Endothelial cell of umbilical vein (primary cell): ENCODE data around the gene MVB12B. TPM values are rescaled to one million over a fixed set of nuclear protein-coding genes. Genes with fewer than 3 reads are reported as not detected.

Source experiments
- BruUV-seq: library from RNA; stranded (reverse); fragments of 400-500 nt; replicated peaks from 2 replicates; lab custom pipeline; 2021; lab: Mats Ljungman, UMichigan
- CTCF ChIA-PET: fragments of 300-600, 350-600 bp; sonication (Branson Sonifier 250); formaldehyde crosslinking; loops from one replicate; lab custom pipeline; 2021; ENCODE audit warnings: antibody characterized with exemption, inconsistent platforms; lab: Charles Lee
- POLR2A ChIA-PET: fragments of 300-600, 350-600 bp; sonication (Branson Sonifier 250); formaldehyde crosslinking; loops from one replicate; lab custom pipeline; 2021; ENCODE audit warnings: antibody characterized with exemption, inconsistent platforms; lab: Charles Lee
- DNase-seq: peaks from one replicate; pipeline ENCODE4 v3.0.0-alpha.2; 2011; ENCODE audit warnings: low read depth, low spot score
- FAIRE-seq: peaks from 2 replicates; lab custom pipeline; 2011; peaks lifted over from hg19 to GRCh38; lab: Jason Lieb, UNC
- H2AFZ ChIP-seq: 2 replicates; pipeline ENCODE4 v1.6.0; 2012; ENCODE audit warnings: low read depth, low read length, control low read depth, inconsistent platforms
- H3K27ac ChIP-seq: 2 replicates; pipeline ENCODE4 v1.5.1; 2011; ENCODE audit warnings: low read depth, mild to moderate bottlenecking, control low read depth, low read length, moderate library complexity; ENCODE audit not compliant: insufficient read depth
- H3K27me3 ChIP-seq, 2 experiments: 2 replicates each; pipeline versions ENCODE4 v1.6.0 to v1.6.1; 2011; ENCODE audit warnings: low read length in 2 of 2, mixed read lengths in 1 of 2; ENCODE audit not compliant: control insufficient read depth in 2 of 2, insufficient read depth in 2 of 2
- H3K36me3 ChIP-seq, 2 experiments: 2 replicates in 1 of 2; 3 replicates in 1 of 2; pipeline ENCODE4 v1.5.1; 2011; ENCODE audit warnings: low read length in 2 of 2, mild to moderate bottlenecking in 1 of 2, moderate library complexity in 1 of 2; ENCODE audit not compliant: control insufficient read depth in 2 of 2, insufficient read depth in 2 of 2; ENCODE audit errors: extremely low read depth in 1 of 2
- H3K4me1 ChIP-seq: 3 replicates; pipeline ENCODE4 v1.5.1; 2011; ENCODE audit warnings: mild to moderate bottlenecking, low read length; ENCODE audit not compliant: control insufficient read depth, insufficient read depth; ENCODE audit errors: extremely low read depth
- H3K4me2 ChIP-seq: 2 replicates; pipeline ENCODE4 v1.6.1; 2011; ENCODE audit warnings: low read length, control low read depth, mixed read lengths; ENCODE audit not compliant: insufficient read depth
- H3K4me3 ChIP-seq, 3 experiments: fragments of 200-600 bp in 1 of 3; sonication (generic), shearing (Covaris generic) in 1 of 3; replicated peaks in 1 of 3; 2 replicates each; pipeline ENCODE4 v1.5.1; 2011 to 2016; ENCODE audit warnings: control low read depth in 3 of 3, low read length in 3 of 3, mild to moderate bottlenecking in 2 of 3, inconsistent platforms in 1 of 3, low read depth in 1 of 3, moderate library complexity in 1 of 3; ENCODE audit not compliant: insufficient read depth in 1 of 3
- H3K79me2 ChIP-seq: 2 replicates; pipeline ENCODE4 v1.6.0; 2012; ENCODE audit warnings: low read length, inconsistent platforms; ENCODE audit not compliant: control insufficient read depth, insufficient read depth
- H3K9ac ChIP-seq: replicated peaks from 2 replicates; pipeline ENCODE3; 2011; ENCODE audit warnings: low read length, control low read depth; ENCODE audit not compliant: insufficient read depth; ENCODE audit errors: extremely low read depth
- H3K9me1 ChIP-seq: replicated peaks from 3 replicates; pipeline ENCODE4 v1.6.0; 2011; ENCODE audit warnings: mild to moderate bottlenecking, low read length; ENCODE audit not compliant: control insufficient read depth, insufficient read depth; ENCODE audit errors: extremely low read depth
- H3K9me3 ChIP-seq: replicated peaks from 2 replicates; pipeline ENCODE4 v1.5.1; 2012; ENCODE audit warnings: low read length, inconsistent platforms; ENCODE audit not compliant: control insufficient read depth, insufficient read depth
- H4K20me1 ChIP-seq: replicated peaks from 2 replicates; pipeline ENCODE3; 2011; ENCODE audit warnings: mild to moderate bottlenecking, low read length; ENCODE audit not compliant: control insufficient read depth, insufficient read depth; ENCODE audit errors: extremely low read depth
- EZH2 ChIP-seq: IDR thresholded peaks from 2 replicates; pipeline ENCODE4 v1.6.1; 2012; ENCODE audit warnings: borderline replicate concordance, low read depth, mild to moderate bottlenecking, moderate library complexity, low read length, inconsistent platforms; ENCODE audit not compliant: severe bottlenecking
- GATA2 ChIP-seq: IDR thresholded peaks from 2 replicates; pipeline ENCODE4 v1.7.0; 2011; ENCODE audit warnings: low read depth, mild to moderate bottlenecking, moderate library complexity, mixed read lengths, low read length; ENCODE audit not compliant: insufficient read length, insufficient read depth
- JUN ChIP-seq: IDR thresholded peaks from 2 replicates; pipeline ENCODE4 v1.6.1; 2011; ENCODE audit warnings: borderline replicate concordance, low read depth; ENCODE audit not compliant: insufficient read length, insufficient read depth
- MAX ChIP-seq: IDR thresholded peaks from 2 replicates; pipeline ENCODE4 v1.6.1; 2011; ENCODE audit not compliant: insufficient read depth, insufficient read length
- MYC ChIP-seq: IDR thresholded peaks from one replicate; pipeline ENCODE4 v1.6.1; 2011; ENCODE audit warnings: mild to moderate bottlenecking, low read depth, low read length
- POLR2A ChIP-seq: IDR thresholded peaks from 2 replicates; pipeline ENCODE4 v1.6.1; 2012; ENCODE audit warnings: low read depth, mild to moderate bottlenecking, control low read depth, low read length
- POLR2AphosphoS5 ChIP-seq: IDR thresholded peaks from 2 replicates; pipeline ENCODE4 v1.6.1; 2012; ENCODE audit warnings: low read depth, mild to moderate bottlenecking, control low read depth, low read length, moderate library complexity; ENCODE audit not compliant: insufficient read depth
- dilution Hi-C: fragments of 300-500 bp; cut with MboI; formaldehyde crosslinking; loops from one replicate; pipeline ENCODE4 v1.15.0; 2019; ENCODE audit warnings: low sequenced_read_pairs; ENCODE audit not compliant: extremely low pct_ligation_motif_present
- intact Hi-C: fragments of 100-400 bp; cut with micrococcal nuclease; formaldehyde crosslinking; loops from one replicate; pipeline ENCODE4 v1.10.0; 2022
- polyA plus RNA-seq, 4 experiments: library from polyadenylated mRNA; depleted of rRNA in 3 of 4; stranded (reverse) in 3 of 4; unstranded in 1 of 4; fragments of >200 nt; gene quantifications; 2 replicates each; pipeline versions ENCODE4 v1.2.1 to v1.2.3, GENCODE V29; 2011 to 2012; ENCODE audit warnings: missing spikeins in 1 of 4
- total RNA-seq: library from RNA; stranded (reverse); gene quantifications from 2 replicates; pipeline ENCODE4 v1.2.3, GENCODE V29; 2021
- TF ChIP-seq, protein P1 (sequence below), 2 donors: IDR thresholded peaks; 1 replicate in 1 of 2; 2 replicates in 1 of 2; pipeline ENCODE4 v1.5.1; 2011; ENCODE audit warnings: low read length in 2 of 2, mild to moderate bottlenecking in 2 of 2, moderate library complexity in 2 of 2, control low read depth in 1 of 2, inconsistent platforms in 1 of 2, low read depth in 1 of 2; ENCODE audit not compliant: insufficient read depth in 1 of 2; ENCODE audit errors: extremely low read depth in 1 of 2

Gene MVB12B
- total and polyA plus RNA-seq, 2 donors (not counting 3 experiments of a cell fraction or from before 2014, with no cell fraction given), result 6.6 to 17.3 TPM

GRCh38 chr9:126450668-126451205 lies 124.1 kb downstream of the MVB12B start:
- Histone ChIP-seq H3K27ac (no peak overlapping the region), H3K36me3 (peaks cover 0 to 2% of the 10 kb centered on the region in 2 experiments), H3K4me3 (no peak overlapping the region), H3K4me1 (no peaks in the 10 kb centered on the region), H3K9me1 (no peaks in the 10 kb centered on the region), H3K9me3 (no peaks in the 10 kb centered on the region), H3K27me3 (no peaks in the 10 kb centered on the region), H2AFZ (no peak overlapping the region), H3K79me2 (no peaks in the 10 kb centered on the region), H3K4me2 (no peak overlapping the region), H3K9ac (no peak overlapping the region), H4K20me1 (no peaks in the 10 kb centered on the region)
- dilution Hi-C loops (no loop called here), intact Hi-C loops (no loop called here)
- ChIA-PET CTCF (interaction anchor here (1.2 to 1.3 kb wide), 2 partner anchors 41 to 52 kb away, joined by 3 to 5 read pairs; no protein-coding TSS in a partner anchor), POLR2A (no interaction called here)
- TF ChIP-seq POLR2AphosphoS5 (no peak), EZH2 (no peak), MYC (no peak), MAX (no peak), POLR2A (no peak), GATA2 (no peak), JUN (no peak)
- TF ChIP-seq, protein P1, sequence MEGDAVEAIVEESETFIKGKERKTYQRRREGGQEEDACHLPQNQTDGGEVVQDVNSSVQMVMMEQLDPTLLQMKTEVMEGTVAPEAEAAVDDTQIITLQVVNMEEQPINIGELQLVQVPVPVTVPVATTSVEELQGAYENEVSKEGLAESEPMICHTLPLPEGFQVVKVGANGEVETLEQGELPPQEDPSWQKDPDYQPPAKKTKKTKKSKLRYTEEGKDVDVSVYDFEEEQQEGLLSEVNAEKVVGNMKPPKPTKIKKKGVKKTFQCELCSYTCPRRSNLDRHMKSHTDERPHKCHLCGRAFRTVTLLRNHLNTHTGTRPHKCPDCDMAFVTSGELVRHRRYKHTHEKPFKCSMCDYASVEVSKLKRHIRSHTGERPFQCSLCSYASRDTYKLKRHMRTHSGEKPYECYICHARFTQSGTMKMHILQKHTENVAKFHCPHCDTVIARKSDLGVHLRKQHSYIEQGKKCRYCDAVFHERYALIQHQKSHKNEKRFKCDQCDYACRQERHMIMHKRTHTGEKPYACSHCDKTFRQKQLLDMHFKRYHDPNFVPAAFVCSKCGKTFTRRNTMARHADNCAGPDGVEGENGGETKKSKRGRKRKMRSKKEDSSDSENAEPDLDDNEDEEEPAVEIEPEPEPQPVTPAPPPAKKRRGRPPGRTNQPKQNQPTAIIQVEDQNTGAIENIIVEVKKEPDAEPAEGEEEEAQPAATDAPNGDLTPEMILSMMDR (IDR thresholded peaks at IDR 0.05; ENCODE audit: extremely low read depth in 1 of 2, insufficient read depth in 1 of 2, low read depth in 1 of 2, low read length in 2 of 2), result no peak
- no peak for DNase-seq
- no peak for FAIRE-seq
- no TSS peak for BruUV-seq
